GM23338 (cell line): ENCODE results near the gene EMP2. TPM values are rescaled to one million over a fixed set of nuclear protein-coding genes. Genes with fewer than 3 reads are reported as not detected.

Source experiments
- ATAC-seq: fragments of 200-7000 bp; cut with Tn5 transposase; 3 replicates; pipeline ENCODE4 v1.9.1; 2020
- DNase-seq: peaks from one replicate; pipeline ENCODE4 v3.0.0-alpha.2; 2015; ENCODE audit warnings: low spot score
- H2AFZ ChIP-seq: fragments of 200-600 bp; sonication (generic); 2 replicates; pipeline ENCODE4 v1.8.0; 2016; ENCODE audit warnings: antibody characterized with exemption, mild to moderate bottlenecking, moderate library complexity
- H3F3A ChIP-seq: fragments of 200-600 bp; sonication (generic); replicated peaks from 2 replicates; pipeline ENCODE4 v1.8.0; 2017; ENCODE audit warnings: antibody characterized with exemption, mixed run types, low read depth
- H3K27ac ChIP-seq: fragments of 200-600 bp; sonication (generic); 2 replicates; pipeline ENCODE4 v1.6.1; 2016; ENCODE audit warnings: low read depth
- H3K27me3 ChIP-seq: fragments of 200-600 bp; sonication (generic); 2 replicates; pipeline ENCODE4 v1.8.0; 2016; ENCODE audit warnings: mild to moderate bottlenecking, mixed run types, moderate library complexity; ENCODE audit not compliant: insufficient read depth
- H3K36me3 ChIP-seq: fragments of 200-600 bp; sonication (generic); 2 replicates; pipeline ENCODE4 v1.8.0; 2016; ENCODE audit warnings: mild to moderate bottlenecking; ENCODE audit not compliant: insufficient read depth
- H3K4me1 ChIP-seq: fragments of 200-600 bp; sonication (generic); 2 replicates; pipeline ENCODE4 v1.8.0; 2016; ENCODE audit warnings: mild to moderate bottlenecking, moderate library complexity; ENCODE audit not compliant: insufficient read depth
- H3K4me2 ChIP-seq: fragments of 200-600 bp; sonication (generic); 2 replicates; pipeline ENCODE4 v1.7.1; 2017; ENCODE audit warnings: mixed run types
- H3K4me3 ChIP-seq: fragments of 200-600 bp; sonication (generic); 2 replicates; pipeline ENCODE4 v1.6.1; 2016; ENCODE audit warnings: mixed run types
- H3K79me2 ChIP-seq: fragments of 200-600 bp; sonication (generic); replicated peaks from 2 replicates; pipeline ENCODE4 v1.8.0; 2017; ENCODE audit warnings: mild to moderate bottlenecking; ENCODE audit not compliant: insufficient read depth
- H3K9me2 ChIP-seq: fragments of 200-600 bp; sonication (generic); 2 replicates; pipeline ENCODE4 v1.8.0; 2017; ENCODE audit not compliant: insufficient read depth
- H4K20me1 ChIP-seq: fragments of 200-600 bp; sonication (generic); replicated peaks from 2 replicates; pipeline ENCODE4 v1.8.0; 2017; ENCODE audit warnings: mild to moderate bottlenecking; ENCODE audit not compliant: insufficient read depth
- H3K27ac Mint-ChIP-seq: 2 replicates; pipeline ENCODE4 v1.8.0; 2020; ENCODE audit warnings: inconsistent platforms, mild to moderate bottlenecking, moderate library complexity, mixed read lengths
- H3K27me3 Mint-ChIP-seq: 3 replicates; pipeline ENCODE4 v1.8.0; 2022; ENCODE audit warnings: low read depth, mild to moderate bottlenecking, moderate library complexity, mixed read lengths, inconsistent platforms; ENCODE audit not compliant: insufficient read depth, poor library complexity
- H3K36me3 Mint-ChIP-seq: 3 replicates; pipeline ENCODE4 v1.8.0; 2021; ENCODE audit warnings: low read depth, mild to moderate bottlenecking, inconsistent platforms, moderate library complexity, mixed read lengths
- H3K4me1 Mint-ChIP-seq: 3 replicates; pipeline ENCODE4 v1.8.0; 2020; ENCODE audit warnings: mild to moderate bottlenecking, inconsistent platforms, mixed read lengths
- H3K4me3 Mint-ChIP-seq: 3 replicates; pipeline ENCODE4 v1.8.0; 2021; ENCODE audit warnings: moderate library complexity, mild to moderate bottlenecking, inconsistent platforms, mixed read lengths
- H3K9me3 Mint-ChIP-seq: 3 replicates; pipeline ENCODE4 v1.8.0; 2020; ENCODE audit warnings: moderate library complexity, mild to moderate bottlenecking, inconsistent platforms, mixed read lengths
- EZH2phosphoT487 ChIP-seq: fragments of 200-600 bp; sonication (generic); IDR thresholded peaks from one replicate; pipeline ENCODE4 v1.8.1; 2018; ENCODE audit warnings: antibody characterized with exemption; ENCODE audit not compliant: unreplicated experiment
- ZNF462 ChIP-seq: fragments of 250-450 bp; sonication (Bioruptor Pico); IDR thresholded peaks from 2 replicates; pipeline ENCODE4 v1.5.0; 2020; ENCODE audit warnings: mild to moderate bottlenecking, moderate library complexity
- polyA plus RNA-seq: library from polyadenylated mRNA; unstranded; fragments of >200 nt; fragmentation: Nextera tagmentation; extraction: Ambion mirVana; gene quantifications from 2 replicates; pipeline ENCODE4 v1.2.1, GENCODE V29; 2016
- total RNA-seq: library from RNA; depleted of rRNA; stranded (reverse); fragments of >200 nt; shearing (Covaris generic); gene quantifications from 2 replicates; pipeline ENCODE4 v1.2.3, GENCODE V29; 2014
- TF ChIP-seq, protein P1 (sequence below): IDR thresholded peaks from 2 replicates; pipeline ENCODE4 v1.6.1; 2016; ENCODE audit warnings: antibody characterized with exemption

The EMP2 gene
- total and polyA plus RNA-seq, 2 experiments from 2014 or later = 7.3 to 40.1 TPM

- H3K4me2 ChIP-seq = no peak overlapping the region
- H3K79me2 ChIP-seq = no peaks in the 10 kb centered on the region
- H2AFZ ChIP-seq = no peak overlapping the region
- ATAC-seq (peak; percentile 33), DNase-seq (peak; percentile 38)
- no peaks in the 10 kb centered on the region; the same call in 2 of the 3 replicates for H3K9me3 Mint-ChIP-seq
- no peak overlapping the region for H3K27ac Mint-ChIP-seq
- H3F3A ChIP-seq = no peaks in the 10 kb centered on the region
- TF ChIP-seq EZH2phosphoT487 (no peak), ZNF462 (CRISPR knock-in tag) (no peak)
- TF ChIP-seq, protein P1, sequence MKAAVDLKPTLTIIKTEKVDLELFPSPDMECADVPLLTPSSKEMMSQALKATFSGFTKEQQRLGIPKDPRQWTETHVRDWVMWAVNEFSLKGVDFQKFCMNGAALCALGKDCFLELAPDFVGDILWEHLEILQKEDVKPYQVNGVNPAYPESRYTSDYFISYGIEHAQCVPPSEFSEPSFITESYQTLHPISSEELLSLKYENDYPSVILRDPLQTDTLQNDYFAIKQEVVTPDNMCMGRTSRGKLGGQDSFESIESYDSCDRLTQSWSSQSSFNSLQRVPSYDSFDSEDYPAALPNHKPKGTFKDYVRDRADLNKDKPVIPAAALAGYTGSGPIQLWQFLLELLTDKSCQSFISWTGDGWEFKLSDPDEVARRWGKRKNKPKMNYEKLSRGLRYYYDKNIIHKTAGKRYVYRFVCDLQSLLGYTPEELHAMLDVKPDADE = no peak
- H3K4me3 ChIP-seq = no peak overlapping the region
- H3K36me3 Mint-ChIP-seq = no peaks in the 10 kb centered on the region
- H3K4me1 ChIP-seq = no peaks in the 10 kb centered on the region
- H3K27ac ChIP-seq = no peak overlapping the region
- H3K27me3 ChIP-seq = no peaks in the 10 kb centered on the region
- no peaks in the 10 kb centered on the region for H3K27me3 Mint-ChIP-seq
- H3K36me3 ChIP-seq = no peaks in the 10 kb centered on the region
- no peak overlapping the region for H3K4me3 Mint-ChIP-seq
- H3K9me2 ChIP-seq = no peaks in the 10 kb centered on the region
- no peaks in the 10 kb centered on the region for H4K20me1 ChIP-seq
- peaks cover 10% of the 10 kb centered on the region for H3K4me1 Mint-ChIP-seq
Observed at GRCh38 chr16:10601444-10602408, 21.3 kb upstream of the EMP2 start.
